Astrocyte (in vitro differentiated cells and primary cell): ENCODE measurements around the gene CACNA1H.

Experiments used
- CTCF ChIP-seq: IDR thresholded peaks from 2 replicates; pipeline ENCODE4 v1.5.1; 2011; ENCODE audit warnings: low read depth, mild to moderate bottlenecking, inconsistent platforms, low read length, moderate library complexity; ENCODE audit not compliant: insufficient read depth
- EZH2 ChIP-seq: IDR thresholded peaks from 2 replicates; pipeline ENCODE4 v1.6.1; 2012; ENCODE audit warnings: mild to moderate bottlenecking, low read length, inconsistent platforms; ENCODE audit not compliant: insufficient read depth

- TF ChIP-seq CTCF (no peak), EZH2 (no peak)
Observed at GRCh38 chr16:1175566-1176279, 22.8 kb downstream of the CACNA1H start.
